Measurements from ENCODE around the gene WBP2. TPM values are rescaled to one million over a fixed set of nuclear protein-coding genes. Genes with fewer than 3 reads are reported as not detected.

WBP2 gene
- total and polyA plus RNA-seq, 2 of the 8 experiments (the other 6 are each of a cell fraction or from before 2014, with no cell fraction given): 48.2 to 71.2 TPM

DNA sequence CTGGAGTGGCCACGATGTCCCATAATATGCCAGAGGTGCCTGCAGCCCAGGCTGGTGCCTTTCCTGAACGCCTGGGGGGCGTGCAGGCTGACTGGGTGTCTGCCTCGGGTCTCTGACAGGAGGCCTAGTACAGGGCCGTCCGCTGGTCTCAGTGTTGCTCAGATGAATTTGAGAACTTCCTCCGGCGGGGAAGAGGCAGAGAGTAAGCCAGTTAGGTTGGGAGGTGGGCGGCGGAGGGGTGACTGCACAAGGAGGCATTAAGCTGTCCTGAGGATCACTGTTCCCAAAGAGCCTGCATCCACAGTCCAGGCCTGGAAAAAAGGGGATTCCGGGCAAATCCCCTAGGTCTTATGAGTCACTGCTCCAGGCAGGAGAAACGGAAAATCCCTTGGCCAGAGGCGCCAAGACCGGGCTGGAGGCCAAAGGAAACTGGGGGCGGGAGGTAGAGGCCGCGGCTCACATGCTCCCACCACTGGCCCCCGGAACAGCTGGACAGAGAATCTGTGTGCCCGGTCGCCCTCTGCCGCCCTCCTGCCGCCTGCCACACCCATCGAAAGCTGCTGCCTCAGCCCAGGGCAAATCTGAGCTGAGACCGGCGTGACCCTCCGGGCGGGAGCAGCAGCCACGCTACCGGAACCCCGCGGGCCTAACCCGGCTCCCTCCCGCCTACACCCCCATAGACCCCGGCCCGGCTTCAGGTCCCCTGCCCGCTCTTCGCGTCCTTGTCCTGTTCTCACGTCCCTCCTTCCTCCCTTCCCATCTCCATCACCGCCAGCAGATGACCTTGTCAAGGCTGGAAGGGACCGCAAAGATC lies 22.0 kb upstream of the WBP2 start:
- Histone ChIP-seq H3K4ac (replicated peaks; ENCODE audit: insufficient read length, low read depth, low read length) (peak overlapping the region; percentile 34), H3K27me3 (replicated peaks in 1 of 4; ENCODE audit: control insufficient read depth in 3 of 4, extremely low read depth in 1 of 4, insufficient read depth in 3 of 4, low read length in 3 of 4) (peaks cover 10 to 31% (median 24%) of the 10 kb centered on the region in 4 experiments), H3K23me2 (ENCODE audit: low read depth, low read length) (peaks cover 15% of the 10 kb centered on the region; the same call in 1 of the 2 replicates), H2BK15ac (ENCODE audit: low read length) (peak overlapping the region; percentile 1; the same call in 1 of the 2 replicates), H3K4me1 (replicated peaks in 1 of 4; ENCODE audit: control insufficient read depth in 3 of 4, insufficient read depth in 4 of 4, low read length in 3 of 4) (peaks cover 0 to 25% (median 13%) of the 10 kb centered on the region in 4 experiments; a peak in 6 of 7 replicates), H3K4me2 (ENCODE audit: insufficient read depth in 1 of 2, low read depth in 2 of 2, low read length in 2 of 2) (peak overlapping the region; percentile 73 to 94), H3K18ac (ENCODE audit: extremely low read depth, low read length) (peak overlapping the region; percentile 1), H2BK12ac (ENCODE audit: low read depth, low read length) (peak overlapping the region; percentile 71; the same call in 1 of the 2 replicates), H3K79me2 (ENCODE audit: control insufficient read depth in 1 of 2, insufficient read depth in 2 of 2, low read length in 2 of 2) (no peaks in the 10 kb centered on the region), H3K56ac (replicated peaks; ENCODE audit: insufficient read length, low read depth, low read length) (no peak overlapping the region), H2BK20ac (ENCODE audit: low read length) (0 out of 2 replicates have a peak overlapping the region, but pooled peaks have one; percentile 32), H3K79me1 (ENCODE audit: low read depth, low read length) (no peaks in the 10 kb centered on the region), H2BK5ac (ENCODE audit: low read depth, low read length) (no peak overlapping the region), H3K14ac (ENCODE audit: insufficient read length) (no peak overlapping the region), H3K36me3 (ENCODE audit: control insufficient read depth in 2 of 4, insufficient read depth in 4 of 4, low read length in 3 of 4) (no peaks in the 10 kb centered on the region), H4K8ac (ENCODE audit: extremely low read depth, insufficient read depth, low read length) (peak overlapping the region; percentile 88; the same call in 1 of the 2 replicates), H2AK5ac (ENCODE audit: low read depth, low read length) (peak overlapping the region; percentile 5; the same call in 1 of the 2 replicates), H3K27ac (ENCODE audit: low read depth, low read length) (no peak overlapping the region), H3K9ac (replicated peaks in 1 of 4; ENCODE audit: extremely low read depth in 1 of 4, low read depth in 3 of 4, low read length in 3 of 4) (peak overlapping the region in 2 of 4 experiments; percentile 6 to 53; a peak in 4 of 7 replicates), H2AFZ (ENCODE audit: low read length) (peak overlapping the region; percentile 54), H4K91ac (replicated peaks; ENCODE audit: insufficient read length, low read length) (peak overlapping the region; percentile 26), H3K23ac (ENCODE audit: insufficient read length) (no peak overlapping the region), H3K9me3 (ENCODE audit: insufficient read depth in 2 of 2, low read depth in 1 of 2, low read length in 1 of 2) (no peaks in the 10 kb centered on the region), H2BK120ac (replicated peaks; ENCODE audit: low read depth, low read length) (peak overlapping the region; percentile 18), H4K20me1 (replicated peaks in 1 of 2; ENCODE audit: control insufficient read depth in 1 of 2, insufficient read depth in 2 of 2, low read length in 2 of 2) (peaks cover 0 to 3% of the 10 kb centered on the region in 2 experiments), H4K5ac (ENCODE audit: insufficient read length, low read depth, low read length) (no peak overlapping the region), H3K4me3 (ENCODE audit: extremely low read depth in 1 of 4, insufficient read depth in 2 of 4, low read depth in 3 of 4, low read length in 4 of 4) (peak overlapping the region; percentile 40 to 72 (median 66))
- DNase-seq (ENCODE audit: low read depth in 1 of 2, low spot score in 2 of 2): peak in 1 of 2 experiments; percentile 70
- WGBS, 2 experiments (ENCODE audit: extremely low coverage in 1 of 2, insufficient coverage in 1 of 2, insufficient read length in 1 of 2, insufficient replicate concordance in 2 of 2, low coverage in 1 of 2, low lambda C conversion rate in 2 of 2, missing lambda C conversion rate in 1 of 2): 25% methylated on average over 41 of the region's 41 CpGs; no CpG with 5 or more reads in 1 of the 2 experiments
- CTCF ChIA-PET (ENCODE audit: partially characterized antibody): interaction anchor here (0.6 to 11.3 kb wide), 14 partner anchors 10 to 614 kb away, joined by 3 to 157 read pairs (median 4); partner anchors contain the start of gene TRIM65
- TF ChIP-seq SP2 (IDR thresholded peaks at IDR 0.05; ENCODE audit: low read length) (no peak), SUZ12 (IDR thresholded peaks at IDR 0.05; ENCODE audit: low read length) (peak; percentile 69), EZH2 (IDR thresholded peaks at IDR 0.05; ENCODE audit: low read depth, low read length, severe bottlenecking) (peak; percentile 23), GABPA (IDR thresholded peaks at IDR 0.05; ENCODE audit: borderline replicate concordance, insufficient read depth, low read length) (no peak)
- TF ChIP-seq, protein P1, sequence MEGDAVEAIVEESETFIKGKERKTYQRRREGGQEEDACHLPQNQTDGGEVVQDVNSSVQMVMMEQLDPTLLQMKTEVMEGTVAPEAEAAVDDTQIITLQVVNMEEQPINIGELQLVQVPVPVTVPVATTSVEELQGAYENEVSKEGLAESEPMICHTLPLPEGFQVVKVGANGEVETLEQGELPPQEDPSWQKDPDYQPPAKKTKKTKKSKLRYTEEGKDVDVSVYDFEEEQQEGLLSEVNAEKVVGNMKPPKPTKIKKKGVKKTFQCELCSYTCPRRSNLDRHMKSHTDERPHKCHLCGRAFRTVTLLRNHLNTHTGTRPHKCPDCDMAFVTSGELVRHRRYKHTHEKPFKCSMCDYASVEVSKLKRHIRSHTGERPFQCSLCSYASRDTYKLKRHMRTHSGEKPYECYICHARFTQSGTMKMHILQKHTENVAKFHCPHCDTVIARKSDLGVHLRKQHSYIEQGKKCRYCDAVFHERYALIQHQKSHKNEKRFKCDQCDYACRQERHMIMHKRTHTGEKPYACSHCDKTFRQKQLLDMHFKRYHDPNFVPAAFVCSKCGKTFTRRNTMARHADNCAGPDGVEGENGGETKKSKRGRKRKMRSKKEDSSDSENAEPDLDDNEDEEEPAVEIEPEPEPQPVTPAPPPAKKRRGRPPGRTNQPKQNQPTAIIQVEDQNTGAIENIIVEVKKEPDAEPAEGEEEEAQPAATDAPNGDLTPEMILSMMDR (IDR thresholded peaks at IDR 0.05; ENCODE audit: control extremely low read depth in 1 of 3, insufficient read depth in 1 of 3, low read depth in 1 of 3, low read length in 3 of 3): peak in 1 of 3 experiments; percentile 8; a peak in 1 of 4 replicates
- no peak for FAIRE-seq
- POLR2A ChIA-PET (ENCODE audit: partially characterized antibody): interaction anchor here (1.0 to 12.1 kb wide), 11 partner anchors 10 to 113 kb away, joined by 3 to 143 read pairs (median 5); partner anchors contain the start of genes TRIM65, UNC13D and WBP2
